UCSD-AML1 (cell line): ENCODE measurements around the gene RPS15A.
A peak's percentile ranks its signal among the peaks of the same experiment; 100 is the strongest.
"Not testable (repeated sequence)": the region's sequence is repeated elsewhere in the genome, so short reads cannot be mapped to it uniquely, and the experiment has no call there.

Experiments
- DNase-seq: peaks from one replicate; lab custom pipeline; 2025; ENCODE audit not compliant: unreplicated experiment; lab: John Stamatoyannopoulos, UW

The RPS15A gene

GRCh38 chr16:18797746-18798145 lies 7.6 kb upstream of the RPS15A start:
- DNase-seq, result no peak

GRCh38 chr16:18796377-18796776 lies 6.2 kb upstream of the RPS15A start:
- no peak for DNase-seq

GRCh38 chr16:18792836-18793433 lies 2.8 kb upstream of the RPS15A start:
- no peak for DNase-seq

- no peak for DNase-seq
Measured at GRCh38 chr16:18789515-18789849, 652 bp downstream of the RPS15A start.

DNA sequence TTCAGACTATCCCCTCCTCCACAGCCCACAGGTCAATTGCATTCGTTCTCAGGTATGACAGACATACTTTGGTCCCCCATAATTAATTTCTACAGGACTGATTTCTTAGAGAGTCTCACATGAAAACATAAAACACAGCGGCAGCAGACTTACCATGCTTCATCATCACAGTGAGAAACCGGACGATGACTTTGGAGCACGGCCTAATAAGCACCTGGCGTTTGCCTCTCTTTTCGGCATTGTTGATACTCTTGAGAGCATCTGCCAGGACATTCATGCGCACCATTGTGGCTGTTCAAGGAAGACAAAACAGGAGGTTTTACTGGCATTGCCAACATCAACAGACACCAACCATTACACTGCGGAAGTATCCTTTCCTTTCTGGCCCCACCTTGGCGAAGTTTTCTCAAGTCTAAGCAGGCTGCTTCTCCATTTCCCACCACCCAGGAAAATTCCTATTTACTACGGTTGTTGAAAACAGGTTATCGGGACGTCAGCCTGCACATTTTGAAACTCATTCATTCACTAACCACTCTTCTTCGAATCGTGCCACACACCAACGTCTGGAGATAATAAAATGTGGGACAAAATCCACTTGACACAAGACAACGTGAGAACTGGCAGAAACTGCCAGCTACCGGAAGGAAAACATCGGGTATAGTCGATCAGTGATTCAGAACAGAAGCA lies 1.2 kb downstream of the RPS15A start:
- no peak for DNase-seq

DNA sequence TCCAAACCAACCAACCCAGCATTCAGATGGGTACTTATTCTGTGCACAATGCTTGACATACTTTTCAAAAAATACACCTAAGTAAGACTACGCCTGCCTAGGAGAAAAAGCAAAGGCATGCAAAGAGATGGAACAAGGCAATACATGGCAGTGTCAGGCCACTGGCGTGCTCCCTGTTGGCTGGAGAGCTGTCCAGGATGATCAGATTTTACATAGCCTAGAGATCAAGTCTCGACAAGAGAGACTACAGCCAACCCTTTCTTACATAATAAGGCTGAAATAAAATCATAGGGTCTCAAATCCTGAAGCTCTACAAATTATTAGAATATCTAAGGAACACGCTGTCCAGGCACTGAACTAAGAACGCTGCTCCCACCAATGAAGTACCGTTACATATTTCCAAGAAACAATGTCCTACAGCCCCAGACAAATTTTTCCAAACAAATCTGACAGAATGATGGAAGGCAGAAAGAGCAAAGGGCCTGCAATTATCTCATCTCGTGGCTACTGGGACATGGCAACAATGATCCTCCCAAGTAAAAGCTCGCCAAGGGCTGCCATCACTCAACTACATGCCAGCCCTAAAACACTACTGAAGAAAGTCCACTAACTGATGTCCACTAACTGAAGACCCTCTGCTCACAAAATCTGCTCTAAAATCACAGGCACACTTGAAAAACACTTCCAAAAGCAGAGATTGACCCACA lies 5.1 kb downstream of the RPS15A start:
- no peak for DNase-seq

DNA sequence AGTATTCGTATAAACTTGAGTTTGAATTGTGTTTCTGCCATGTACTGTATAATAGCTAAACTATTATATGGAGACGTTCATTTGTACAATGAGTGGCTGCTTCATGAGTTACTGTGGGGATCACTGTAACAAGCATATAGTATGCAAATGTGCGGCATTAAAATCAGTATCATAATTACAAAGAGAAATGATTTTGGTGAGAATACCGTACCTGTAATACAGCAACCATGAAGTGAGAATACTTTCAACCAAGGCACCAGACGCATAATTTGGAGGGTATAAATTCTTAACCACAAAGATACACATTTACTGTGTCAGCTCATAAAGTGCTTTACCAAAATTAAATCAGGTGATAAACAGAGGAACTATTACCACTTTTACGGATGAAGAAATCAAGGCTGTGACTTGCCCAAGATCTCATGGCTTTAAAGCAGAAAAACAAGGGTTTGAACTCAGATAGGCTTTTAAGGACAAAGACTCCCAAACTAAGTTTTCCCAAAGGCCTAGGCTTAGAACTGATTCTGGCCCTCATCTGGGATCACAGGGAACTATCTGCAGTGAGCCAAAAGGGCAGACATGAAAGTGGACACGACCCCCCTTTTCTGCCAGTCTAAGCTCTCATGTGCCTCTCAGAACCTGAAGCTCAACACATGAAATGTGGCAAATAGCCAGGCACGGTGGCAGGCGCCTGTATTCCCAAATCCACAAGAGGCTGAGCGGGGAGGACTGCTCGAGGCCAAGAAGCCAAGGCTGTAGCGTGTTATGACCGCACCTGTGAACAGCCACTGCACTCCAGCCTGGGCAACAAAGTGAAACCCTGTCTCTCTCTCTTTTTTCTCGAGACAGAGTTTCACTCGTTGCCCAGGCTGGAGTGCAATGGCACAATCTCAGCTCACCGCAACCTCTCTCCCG lies 6.4 kb downstream of the RPS15A start:
- no peak for DNase-seq

GRCh38 chr16:18782697-18783429 lies 7.3 kb downstream of the RPS15A start:
- no peak for DNase-seq

DNA sequence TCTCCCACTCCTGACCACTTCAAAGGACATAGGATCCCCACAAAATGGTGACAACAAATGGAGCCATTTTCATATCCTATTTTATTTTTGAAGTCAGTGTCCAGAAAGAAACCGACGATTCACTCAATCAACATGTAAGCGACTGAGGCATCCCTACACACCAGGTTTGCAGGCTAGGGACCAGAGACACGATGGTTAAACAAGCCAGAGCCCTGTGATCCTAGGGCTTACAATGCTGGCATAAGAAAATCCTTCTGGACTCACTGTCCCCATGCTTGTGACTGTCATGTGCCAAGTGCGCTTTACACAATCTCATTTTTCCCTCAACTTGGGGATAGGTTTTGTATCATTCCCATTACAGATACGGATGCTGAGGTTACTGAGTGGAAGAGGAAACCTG lies 8.9 kb downstream of the RPS15A start:
- not testable (repeated sequence) for DNase-seq

- not testable (repeated sequence) for DNase-seq
Measured at GRCh38 chr16:18780460-18781026, 9.6 kb downstream of the RPS15A start.

GRCh38 chr16:18777664-18778063 lies 12.5 kb downstream of the RPS15A start:
- DNase-seq, result not testable (repeated sequence)

- DNase-seq, result not testable (repeated sequence)
Measured at GRCh38 chr16:18776334-18776733, 13.8 kb downstream of the RPS15A start.

DNA sequence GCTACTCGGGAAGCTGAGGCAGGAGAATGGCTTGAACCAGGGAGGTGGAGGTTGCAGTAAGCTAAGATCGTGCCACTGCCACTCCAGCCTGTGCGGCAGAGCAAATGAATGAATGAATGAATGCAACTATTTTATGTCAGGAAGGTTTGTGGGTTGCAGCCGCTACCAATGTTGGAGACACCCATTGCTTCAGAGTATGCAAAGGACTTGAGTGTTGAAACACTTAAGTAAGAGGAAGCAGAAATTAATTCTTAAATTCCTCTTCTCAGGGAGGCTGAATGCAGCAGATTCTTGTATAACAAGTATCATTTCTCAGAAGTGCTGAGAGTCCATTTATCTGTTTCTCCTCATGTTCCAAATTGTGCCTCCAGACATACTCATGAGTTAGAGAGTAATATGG lies 15.5 kb downstream of the RPS15A start:
- not testable (repeated sequence) for DNase-seq

- DNase-seq, result not testable (repeated sequence)
Measured at GRCh38 chr16:18772171-18772570, 18.0 kb downstream of the RPS15A start.

DNA sequence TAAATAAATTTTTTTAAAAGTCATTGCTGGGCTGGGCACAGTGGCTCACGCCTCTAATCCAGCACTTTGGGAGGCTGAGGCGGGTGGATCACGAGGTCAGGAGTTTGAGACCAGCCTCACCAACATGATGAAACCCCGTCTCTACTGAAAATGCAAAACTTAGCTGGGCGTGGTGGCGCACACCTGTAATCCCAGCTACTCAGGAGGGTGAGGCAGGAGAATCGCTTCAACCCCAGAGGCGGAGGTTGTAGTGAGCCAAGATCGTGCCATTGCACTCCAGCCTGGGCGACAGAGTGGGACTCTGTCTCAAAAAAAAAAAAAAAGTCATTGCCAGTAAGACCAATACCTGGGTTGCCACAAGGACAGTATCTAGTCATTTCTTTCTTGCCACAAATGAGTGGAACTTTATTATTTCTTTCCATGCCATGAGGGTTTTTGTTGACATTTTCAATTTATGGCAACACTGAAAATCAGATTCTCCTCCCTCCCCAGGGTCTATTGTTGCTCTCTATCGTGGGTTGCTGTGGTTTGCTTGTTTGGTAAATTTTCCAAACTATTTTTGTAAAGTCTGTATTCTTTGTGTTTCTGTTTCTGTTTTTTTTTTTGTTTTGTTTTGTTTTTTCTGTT lies 19.7 kb downstream of the RPS15A start:
- DNase-seq, result not testable (repeated sequence)

DNA sequence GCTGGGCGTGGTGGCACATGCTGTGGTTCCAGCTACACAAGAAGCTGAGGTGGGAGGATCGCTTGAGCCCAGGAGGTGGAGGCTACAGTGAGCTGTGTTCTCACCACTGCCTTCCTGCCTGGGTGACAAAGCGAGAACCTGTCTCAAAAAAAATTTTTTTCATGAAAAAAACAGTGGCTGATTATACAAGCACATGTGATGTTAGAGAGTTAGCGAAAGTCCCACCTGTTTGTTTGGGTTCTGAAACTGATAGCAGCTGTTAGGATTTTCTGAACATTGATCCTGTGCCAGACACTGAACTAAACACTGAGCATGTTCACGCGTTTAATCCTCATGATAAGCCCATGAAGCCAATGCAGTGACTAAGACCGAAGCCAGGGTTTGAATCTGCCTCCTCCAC lies 22.9 kb downstream of the RPS15A start:
- DNase-seq, result not testable (repeated sequence)

- not testable (repeated sequence) for DNase-seq
Measured at GRCh38 chr16:18762713-18763112, 27.4 kb downstream of the RPS15A start.

- peak; percentile 46 for DNase-seq
Measured at GRCh38 chr16:18759598-18760520, 30.3 kb downstream of the RPS15A start.
